Measurements from ENCODE around the gene PPP1R13B. TPM values are rescaled to one million over a fixed set of nuclear protein-coding genes. Genes with fewer than 3 reads are reported as not detected.

Gene PPP1R13B
- total RNA-seq, 3 donors from 2014 or later = 49.6 to 65.5 (median 52.1) TPM

- DNase-seq (peak; percentile 58 to 74 (median 65)), ATAC-seq (peak; percentile 66)
- intact Hi-C loops (cut with DNase I, micrococcal nuclease) = no loop called here
Measured at GRCh38 chr14:103854822-103855733, 7.7 kb upstream of the PPP1R13B start.

GRCh38 chr14:103854017-103854808, 6.8 kb upstream of the PPP1R13B start:
- peak in 1 of 3 donors; percentile 16 for DNase-seq
- Histone ChIP-seq H3K9me3 (no peaks in the 10 kb centered on the region), H3K4me3 (no peak overlapping the region), H3K36me3 (ENCODE audit: low read depth) (no peaks in the 10 kb centered on the region), H3K4me1 (ENCODE audit: low read depth) (peaks cover 11% of the 10 kb centered on the region)
- intact Hi-C loops (cut with DNase I, micrococcal nuclease) = no loop called here
- ATAC-seq = no peak
- TF ChIP-seq, protein P1, sequence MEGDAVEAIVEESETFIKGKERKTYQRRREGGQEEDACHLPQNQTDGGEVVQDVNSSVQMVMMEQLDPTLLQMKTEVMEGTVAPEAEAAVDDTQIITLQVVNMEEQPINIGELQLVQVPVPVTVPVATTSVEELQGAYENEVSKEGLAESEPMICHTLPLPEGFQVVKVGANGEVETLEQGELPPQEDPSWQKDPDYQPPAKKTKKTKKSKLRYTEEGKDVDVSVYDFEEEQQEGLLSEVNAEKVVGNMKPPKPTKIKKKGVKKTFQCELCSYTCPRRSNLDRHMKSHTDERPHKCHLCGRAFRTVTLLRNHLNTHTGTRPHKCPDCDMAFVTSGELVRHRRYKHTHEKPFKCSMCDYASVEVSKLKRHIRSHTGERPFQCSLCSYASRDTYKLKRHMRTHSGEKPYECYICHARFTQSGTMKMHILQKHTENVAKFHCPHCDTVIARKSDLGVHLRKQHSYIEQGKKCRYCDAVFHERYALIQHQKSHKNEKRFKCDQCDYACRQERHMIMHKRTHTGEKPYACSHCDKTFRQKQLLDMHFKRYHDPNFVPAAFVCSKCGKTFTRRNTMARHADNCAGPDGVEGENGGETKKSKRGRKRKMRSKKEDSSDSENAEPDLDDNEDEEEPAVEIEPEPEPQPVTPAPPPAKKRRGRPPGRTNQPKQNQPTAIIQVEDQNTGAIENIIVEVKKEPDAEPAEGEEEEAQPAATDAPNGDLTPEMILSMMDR (IDR thresholded peaks at IDR 0.05) = no peak

More at GRCh38 chr14:103854822-103855733, 7.7 kb upstream of the PPP1R13B start:
- H3K9me3 ChIP-seq = no peaks in the 10 kb centered on the region
- peaks cover 11% of the 10 kb centered on the region for H3K4me1 ChIP-seq (ENCODE audit: low read depth)
- TF ChIP-seq, protein P1 (IDR thresholded peaks at IDR 0.05) = no peak
- no peak overlapping the region for H3K4me3 ChIP-seq
- no peaks in the 10 kb centered on the region for H3K36me3 ChIP-seq (ENCODE audit: low read depth)

- intact Hi-C loops (cut with DNase I, micrococcal nuclease) = no loop called here
- no peaks in the 10 kb centered on the region for H3K9me3 ChIP-seq
- no peaks in the 10 kb centered on the region for H3K36me3 ChIP-seq (ENCODE audit: low read depth)
- peaks cover 9% of the 10 kb centered on the region for H3K4me1 ChIP-seq (ENCODE audit: low read depth)
- no peak for ATAC-seq
- TF ChIP-seq, protein P1 (IDR thresholded peaks at IDR 0.05) = no peak
- no peak overlapping the region for H3K4me3 ChIP-seq
- peak in 1 of 3 donors; percentile 43 for DNase-seq
Measured at GRCh38 chr14:103849151-103849886, 1.9 kb upstream of the PPP1R13B start.

DNA sequence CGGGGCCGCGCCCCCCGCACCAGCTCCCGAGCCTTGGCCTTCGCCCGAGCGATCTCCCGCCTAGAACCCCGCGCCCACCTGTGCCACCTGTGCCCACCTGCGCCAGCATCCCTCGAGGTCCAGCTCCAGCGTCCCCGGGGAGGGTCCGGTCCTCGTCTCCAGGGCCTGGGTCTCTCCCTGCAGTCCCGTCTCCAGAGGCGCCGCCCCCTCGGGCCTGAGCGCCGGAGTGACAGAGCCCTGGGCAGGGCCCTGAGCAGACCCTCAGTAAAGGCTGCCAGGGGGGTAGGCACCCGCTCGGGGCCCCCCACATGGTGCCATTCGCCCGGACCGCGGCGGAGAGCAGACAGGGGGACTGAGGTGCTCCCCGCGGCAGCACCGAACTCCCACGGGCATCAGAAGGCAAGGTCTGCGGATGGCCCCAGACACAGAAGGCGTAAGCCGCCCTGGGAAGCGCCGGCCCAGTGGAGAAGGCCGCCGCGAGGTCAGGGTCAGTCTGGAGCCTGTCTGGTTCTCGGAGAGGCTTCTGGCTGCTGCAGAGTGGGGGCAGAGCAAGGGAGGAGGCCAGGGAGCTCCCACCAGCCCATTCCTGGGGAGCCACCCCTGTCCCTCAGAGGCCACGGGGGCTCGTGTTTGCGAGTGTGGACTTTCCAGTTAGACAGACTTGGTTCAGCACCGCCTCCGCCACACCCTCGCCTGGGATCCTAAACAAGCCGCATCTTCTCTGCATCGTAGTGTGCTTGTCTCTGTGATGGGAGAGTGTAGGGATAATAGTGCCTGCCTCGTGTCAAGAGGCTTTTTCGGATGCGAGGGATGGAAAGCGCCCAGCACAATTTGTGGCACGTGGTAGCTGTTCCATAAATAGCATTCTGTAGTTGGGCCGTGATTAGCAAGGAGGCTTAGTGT, 1.1 kb upstream of the PPP1R13B start:
- Histone ChIP-seq H3K36me3 (ENCODE audit: low read depth) (no peaks in the 10 kb centered on the region), H3K9me3 (no peaks in the 10 kb centered on the region), H3K4me1 (ENCODE audit: low read depth) (peaks cover 9% of the 10 kb centered on the region), H3K4me3 (peak overlapping the region; percentile 57)
- intact Hi-C loops (cut with DNase I, micrococcal nuclease) = no loop called here
- TF ChIP-seq, protein P1 (IDR thresholded peaks at IDR 0.05) = no peak
- ATAC-seq = peak; percentile 40
- DNase-seq = peak; percentile 55 to 77 (median 75)

All from mucosa of descending colon (tissue), 3 donors.